ENCODE data around the gene ASPA.
"Not testable (repeated sequence)": the region's sequence is repeated elsewhere in the genome, so short reads cannot be mapped to it uniquely, and the experiment has no call there.

DNA sequence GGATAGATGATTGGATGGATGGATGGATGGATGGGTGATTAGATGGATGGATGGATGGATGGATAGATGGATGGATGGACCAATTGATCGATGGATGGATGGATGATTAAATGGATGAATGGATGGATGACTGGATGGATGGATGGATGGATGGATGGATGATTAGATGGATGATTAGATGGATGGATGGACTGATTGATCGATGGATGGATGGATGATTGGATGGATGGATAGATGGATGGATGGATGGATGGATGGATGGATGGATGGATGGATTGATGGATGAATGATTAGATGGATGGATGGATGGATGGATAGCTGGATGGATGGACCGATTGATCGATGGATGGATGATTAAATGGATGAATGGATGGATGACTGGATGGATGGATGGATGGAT, 43.7 kb downstream of the ASPA start:
- TF ChIP-seq, protein P1, sequence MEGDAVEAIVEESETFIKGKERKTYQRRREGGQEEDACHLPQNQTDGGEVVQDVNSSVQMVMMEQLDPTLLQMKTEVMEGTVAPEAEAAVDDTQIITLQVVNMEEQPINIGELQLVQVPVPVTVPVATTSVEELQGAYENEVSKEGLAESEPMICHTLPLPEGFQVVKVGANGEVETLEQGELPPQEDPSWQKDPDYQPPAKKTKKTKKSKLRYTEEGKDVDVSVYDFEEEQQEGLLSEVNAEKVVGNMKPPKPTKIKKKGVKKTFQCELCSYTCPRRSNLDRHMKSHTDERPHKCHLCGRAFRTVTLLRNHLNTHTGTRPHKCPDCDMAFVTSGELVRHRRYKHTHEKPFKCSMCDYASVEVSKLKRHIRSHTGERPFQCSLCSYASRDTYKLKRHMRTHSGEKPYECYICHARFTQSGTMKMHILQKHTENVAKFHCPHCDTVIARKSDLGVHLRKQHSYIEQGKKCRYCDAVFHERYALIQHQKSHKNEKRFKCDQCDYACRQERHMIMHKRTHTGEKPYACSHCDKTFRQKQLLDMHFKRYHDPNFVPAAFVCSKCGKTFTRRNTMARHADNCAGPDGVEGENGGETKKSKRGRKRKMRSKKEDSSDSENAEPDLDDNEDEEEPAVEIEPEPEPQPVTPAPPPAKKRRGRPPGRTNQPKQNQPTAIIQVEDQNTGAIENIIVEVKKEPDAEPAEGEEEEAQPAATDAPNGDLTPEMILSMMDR (conservative IDR thresholded peaks at IDR 0.05; ENCODE audit: low read depth in 2 of 2), result not testable (repeated sequence)
- TF ChIP-seq EZH2phosphoT487 (IDR thresholded peaks at IDR 0.05; ENCODE audit: unreplicated experiment); EZH2 (IDR thresholded peaks at IDR 0.05; ENCODE audit: low read depth, unreplicated experiment); POLR2AphosphoS5 (IDR thresholded peaks at IDR 0.05; ENCODE audit: low read depth); CREB1 (CRISPR knock-in tag; IDR thresholded peaks at IDR 0.05; ENCODE audit: low read depth); JUNB (IDR thresholded peaks at IDR 0.05; ENCODE audit: unreplicated experiment); STAT1 (IDR thresholded peaks at IDR 0.05; ENCODE audit: unreplicated experiment); ZNF331 (CRISPR knock-in tag; IDR thresholded peaks at IDR 0.05; ENCODE audit: low read depth); ZNF114 (CRISPR knock-in tag; IDR thresholded peaks at IDR 0.05): not testable (repeated sequence)
- TF ChIP-seq, protein P2, sequence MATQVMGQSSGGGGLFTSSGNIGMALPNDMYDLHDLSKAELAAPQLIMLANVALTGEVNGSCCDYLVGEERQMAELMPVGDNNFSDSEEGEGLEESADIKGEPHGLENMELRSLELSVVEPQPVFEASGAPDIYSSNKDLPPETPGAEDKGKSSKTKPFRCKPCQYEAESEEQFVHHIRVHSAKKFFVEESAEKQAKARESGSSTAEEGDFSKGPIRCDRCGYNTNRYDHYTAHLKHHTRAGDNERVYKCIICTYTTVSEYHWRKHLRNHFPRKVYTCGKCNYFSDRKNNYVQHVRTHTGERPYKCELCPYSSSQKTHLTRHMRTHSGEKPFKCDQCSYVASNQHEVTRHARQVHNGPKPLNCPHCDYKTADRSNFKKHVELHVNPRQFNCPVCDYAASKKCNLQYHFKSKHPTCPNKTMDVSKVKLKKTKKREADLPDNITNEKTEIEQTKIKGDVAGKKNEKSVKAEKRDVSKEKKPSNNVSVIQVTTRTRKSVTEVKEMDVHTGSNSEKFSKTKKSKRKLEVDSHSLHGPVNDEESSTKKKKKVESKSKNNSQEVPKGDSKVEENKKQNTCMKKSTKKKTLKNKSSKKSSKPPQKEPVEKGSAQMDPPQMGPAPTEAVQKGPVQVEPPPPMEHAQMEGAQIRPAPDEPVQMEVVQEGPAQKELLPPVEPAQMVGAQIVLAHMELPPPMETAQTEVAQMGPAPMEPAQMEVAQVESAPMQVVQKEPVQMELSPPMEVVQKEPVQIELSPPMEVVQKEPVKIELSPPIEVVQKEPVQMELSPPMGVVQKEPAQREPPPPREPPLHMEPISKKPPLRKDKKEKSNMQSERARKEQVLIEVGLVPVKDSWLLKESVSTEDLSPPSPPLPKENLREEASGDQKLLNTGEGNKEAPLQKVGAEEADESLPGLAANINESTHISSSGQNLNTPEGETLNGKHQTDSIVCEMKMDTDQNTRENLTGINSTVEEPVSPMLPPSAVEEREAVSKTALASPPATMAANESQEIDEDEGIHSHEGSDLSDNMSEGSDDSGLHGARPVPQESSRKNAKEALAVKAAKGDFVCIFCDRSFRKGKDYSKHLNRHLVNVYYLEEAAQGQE (IDR thresholded peaks at IDR 0.05; ENCODE audit: unreplicated experiment), result not testable (repeated sequence)
- TF ChIP-seq, protein P3, sequence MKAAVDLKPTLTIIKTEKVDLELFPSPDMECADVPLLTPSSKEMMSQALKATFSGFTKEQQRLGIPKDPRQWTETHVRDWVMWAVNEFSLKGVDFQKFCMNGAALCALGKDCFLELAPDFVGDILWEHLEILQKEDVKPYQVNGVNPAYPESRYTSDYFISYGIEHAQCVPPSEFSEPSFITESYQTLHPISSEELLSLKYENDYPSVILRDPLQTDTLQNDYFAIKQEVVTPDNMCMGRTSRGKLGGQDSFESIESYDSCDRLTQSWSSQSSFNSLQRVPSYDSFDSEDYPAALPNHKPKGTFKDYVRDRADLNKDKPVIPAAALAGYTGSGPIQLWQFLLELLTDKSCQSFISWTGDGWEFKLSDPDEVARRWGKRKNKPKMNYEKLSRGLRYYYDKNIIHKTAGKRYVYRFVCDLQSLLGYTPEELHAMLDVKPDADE (IDR thresholded peaks at IDR 0.05), result not testable (repeated sequence)

Data from GM23338 (cell line).